NOMO-1 (cell line): ENCODE data around the gene TIPARP.

ENCODE experiments used
- DNase-seq, 2 experiments: peaks; one replicate each; lab custom pipeline; 2025; ENCODE audit not compliant: unreplicated experiment in 2 of 2; lab: John Stamatoyannopoulos, UW

The TIPARP gene

DNA sequence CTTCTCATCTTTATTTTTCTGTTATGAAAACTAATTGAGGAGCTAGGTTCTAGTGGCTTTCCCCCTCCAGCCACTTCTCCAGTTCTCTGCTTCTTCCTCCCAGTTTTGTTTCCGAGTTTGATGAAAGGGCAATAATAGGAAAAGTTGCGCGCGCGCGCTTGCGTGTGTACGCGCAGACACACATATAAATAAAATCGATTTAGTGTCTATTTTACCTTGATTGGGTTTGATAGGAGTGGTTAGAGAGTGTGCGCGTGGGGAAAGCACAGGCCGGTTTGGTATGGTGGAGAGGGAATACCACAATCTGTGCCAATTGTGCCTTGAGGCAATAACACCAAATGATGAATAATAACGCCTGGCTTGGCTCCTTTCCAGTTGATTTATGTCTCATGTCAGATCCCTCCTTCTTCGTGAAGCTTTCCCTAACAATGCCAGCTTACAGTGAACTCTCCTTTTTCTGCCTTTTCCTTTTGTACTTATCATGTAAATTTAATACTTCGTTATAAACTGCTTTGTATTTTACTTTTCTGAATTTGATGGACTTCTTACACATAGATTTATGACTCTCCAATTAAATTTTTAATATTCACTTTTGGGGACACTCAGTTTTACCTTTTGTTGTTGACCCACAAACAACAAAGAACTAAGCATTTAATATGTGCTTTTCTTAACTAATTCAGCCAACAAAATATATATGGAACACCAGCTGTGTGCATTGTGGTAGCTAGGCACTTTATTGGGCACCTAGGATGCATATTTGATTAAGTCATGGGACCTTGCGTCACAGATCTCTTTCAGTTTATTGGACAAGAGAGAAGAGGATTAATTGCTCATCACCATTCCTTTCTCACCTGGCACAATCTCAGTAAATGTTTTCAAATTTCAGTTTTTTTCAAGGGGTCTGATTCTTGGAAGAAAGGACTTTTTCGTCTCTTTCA lies 1.7 kb downstream of the TIPARP start:
- peak in 1 of 2 experiments; percentile 42 for DNase-seq

DNA sequence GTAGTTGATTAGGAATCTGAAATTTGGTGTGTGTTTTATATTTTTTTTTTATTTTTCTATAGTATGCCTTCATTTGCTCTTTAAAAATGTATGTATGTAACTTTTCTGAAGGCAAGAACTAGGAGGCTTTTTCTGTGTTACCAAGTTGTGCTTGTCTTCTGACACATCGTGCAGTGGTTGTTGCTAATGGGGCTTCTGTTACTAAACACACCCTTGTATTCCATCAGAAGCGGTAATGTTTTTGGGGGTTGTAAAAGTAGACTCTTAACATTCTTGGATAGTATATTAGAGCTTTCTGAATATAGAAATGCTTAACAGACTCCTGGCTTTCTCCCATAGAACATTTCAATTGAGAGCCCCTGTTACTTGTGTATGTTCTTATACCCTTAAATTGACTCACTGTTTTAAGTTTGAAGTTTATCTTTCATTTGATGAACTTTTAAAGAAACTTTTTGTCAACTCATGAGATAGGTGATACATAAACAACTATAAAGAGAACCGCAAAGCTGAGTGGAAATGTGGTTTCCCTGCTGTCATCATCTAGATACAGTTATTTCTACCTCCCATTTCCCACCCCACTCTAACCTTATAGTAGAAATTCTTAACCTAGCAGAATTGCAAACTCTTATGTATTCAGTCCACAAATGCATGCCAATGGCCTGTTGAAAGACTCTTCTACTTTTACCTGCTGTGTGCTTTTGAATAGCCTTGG lies 2.5 kb downstream of the TIPARP start:
- no peak for DNase-seq

DNA sequence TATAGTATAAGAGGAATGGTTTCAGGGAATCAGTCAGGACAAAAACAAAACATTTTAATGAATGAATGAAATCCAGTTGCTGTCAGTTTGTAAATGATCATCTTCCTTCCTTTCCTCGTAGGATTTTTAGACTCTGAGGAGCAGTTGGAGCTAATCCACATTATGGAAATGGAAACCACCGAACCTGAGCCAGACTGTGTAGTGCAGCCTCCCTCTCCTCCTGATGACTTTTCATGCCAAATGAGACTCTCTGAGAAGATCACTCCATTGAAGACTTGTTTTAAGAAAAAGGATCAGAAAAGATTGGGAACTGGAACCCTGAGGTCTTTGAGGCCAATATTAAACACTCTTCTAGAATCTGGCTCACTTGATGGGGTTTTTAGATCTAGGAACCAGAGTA lies 3.1 kb downstream of the TIPARP start:
- no peak for DNase-seq

DNA sequence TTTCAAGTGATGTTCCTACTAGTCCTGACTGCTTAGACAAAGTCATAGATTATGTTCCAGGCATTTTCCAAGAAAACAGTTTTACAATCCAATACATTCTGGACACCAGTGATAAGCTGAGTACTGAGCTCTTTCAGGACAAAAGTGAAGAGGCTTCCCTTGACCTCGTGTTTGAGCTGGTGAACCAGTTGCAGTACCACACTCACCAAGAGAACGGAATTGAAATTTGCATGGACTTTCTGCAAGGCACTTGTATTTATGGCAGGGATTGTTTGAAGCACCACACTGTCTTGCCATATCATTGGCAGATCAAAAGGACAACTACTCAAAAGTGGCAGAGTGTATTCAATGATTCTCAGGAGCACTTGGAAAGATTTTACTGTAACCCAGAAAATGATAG lies 3.8 kb downstream of the TIPARP start:
- DNase-seq, result no peak

DNA sequence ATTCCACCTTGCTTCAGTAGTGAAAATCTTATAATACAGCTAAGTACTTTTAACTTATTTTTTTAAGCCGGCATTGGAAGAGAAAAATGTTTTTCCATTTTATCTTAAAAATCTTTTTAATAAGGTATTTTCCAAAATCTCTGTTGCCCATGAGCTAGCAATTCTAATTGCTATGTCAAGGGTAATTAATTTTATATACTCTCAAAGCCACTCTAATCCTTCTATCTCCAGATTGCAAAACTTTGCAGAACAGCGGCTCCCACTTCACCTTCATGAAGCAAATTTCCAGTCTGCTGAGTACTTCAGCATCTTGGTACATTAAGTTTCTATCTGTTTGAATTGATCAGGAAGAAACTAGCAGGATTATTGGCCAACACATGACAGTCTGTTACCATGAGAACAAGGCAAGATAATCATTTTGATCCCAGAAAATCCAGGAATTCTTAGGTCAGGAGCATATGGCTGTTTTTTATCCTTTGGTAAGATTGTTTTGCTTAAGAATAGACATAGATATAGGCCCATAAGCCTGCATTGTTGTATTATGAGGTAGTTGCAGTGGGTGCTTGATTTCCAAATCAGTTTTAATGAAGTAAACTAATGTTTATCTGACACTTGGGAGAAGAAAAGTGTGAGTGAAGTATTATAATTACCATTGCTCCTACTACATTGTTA lies 6.0 kb downstream of the TIPARP start:
- DNase-seq, result no peak

DNA sequence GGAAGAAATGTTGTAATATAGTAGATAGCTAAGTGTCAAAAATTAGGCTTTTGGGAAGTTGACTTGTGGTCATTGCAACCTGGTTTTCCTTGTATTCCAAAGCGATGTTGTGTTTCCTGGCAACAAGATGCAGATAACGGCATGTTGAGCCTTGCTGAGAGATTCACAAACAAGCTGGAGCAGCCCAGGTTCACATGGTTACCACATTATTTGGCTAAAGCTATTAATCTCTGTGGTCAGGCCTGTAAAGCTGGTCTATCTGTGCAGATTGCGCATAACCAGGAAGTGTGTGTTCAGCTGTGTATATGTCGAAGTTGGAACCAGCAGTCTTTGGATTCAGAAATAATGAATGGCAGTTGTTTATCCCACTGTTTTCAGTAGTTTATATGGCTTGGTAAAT lies 6.6 kb downstream of the TIPARP start:
- DNase-seq, result peak; percentile 77 to 93

DNA sequence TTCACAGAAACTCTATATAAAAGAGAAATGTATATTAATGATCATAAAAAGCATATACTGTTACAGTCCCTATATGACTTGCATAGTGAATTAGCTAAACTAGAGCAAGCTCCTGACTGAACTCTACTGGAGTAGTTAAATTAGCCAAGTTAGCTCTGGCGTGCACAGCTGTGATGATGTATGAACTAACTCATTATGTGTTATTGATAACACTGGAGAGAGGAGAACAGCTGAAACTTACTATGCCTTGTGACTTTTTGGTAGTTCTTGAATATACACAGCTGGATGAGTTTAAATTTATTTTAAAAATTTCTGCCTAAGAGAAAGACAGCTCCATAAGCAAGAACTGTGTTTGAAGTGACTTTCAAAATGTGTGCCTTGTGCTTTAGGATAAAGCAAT lies 8.1 kb downstream of the TIPARP start:
- no peak for DNase-seq

DNA sequence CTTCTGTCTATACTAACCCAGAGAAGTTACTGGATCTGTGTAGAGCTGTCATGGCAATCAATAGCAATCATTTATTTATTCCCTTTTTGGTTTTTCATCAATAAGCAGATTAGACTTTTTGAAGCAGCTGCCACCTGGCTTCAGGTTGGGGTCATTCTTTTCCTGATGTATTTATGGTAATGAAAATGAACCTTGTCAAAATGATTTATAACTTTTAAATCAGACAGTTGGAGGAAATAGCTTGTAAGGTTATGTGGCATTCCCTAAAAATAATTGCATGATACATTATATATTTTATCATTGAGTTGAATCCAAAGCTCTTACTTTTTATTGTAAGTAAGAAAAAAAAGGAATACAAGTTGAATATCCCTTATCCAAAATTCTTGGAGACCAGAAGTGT lies 8.6 kb downstream of the TIPARP start:
- no peak for DNase-seq

DNA sequence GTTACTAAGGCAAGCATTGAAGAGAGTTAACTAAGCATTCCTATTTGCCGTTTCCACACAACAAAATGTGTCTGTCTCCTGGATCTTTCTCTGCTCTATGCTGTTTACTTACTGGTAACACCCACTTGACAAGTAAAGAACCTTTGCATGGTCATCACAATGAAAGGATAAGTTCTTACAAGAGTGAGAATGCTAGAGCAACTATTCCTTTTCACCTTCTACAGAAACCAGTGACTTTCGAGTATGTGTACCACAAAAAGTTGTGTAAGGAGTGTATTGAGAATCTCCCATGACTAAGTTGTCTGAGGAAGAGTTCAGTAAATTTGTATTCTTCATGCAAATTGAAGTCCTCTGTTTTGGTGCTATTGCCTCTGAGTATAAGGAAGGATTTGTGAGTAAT lies 10.8 kb downstream of the TIPARP start:
- peak in 1 of 2 experiments; percentile 21 for DNase-seq

DNA sequence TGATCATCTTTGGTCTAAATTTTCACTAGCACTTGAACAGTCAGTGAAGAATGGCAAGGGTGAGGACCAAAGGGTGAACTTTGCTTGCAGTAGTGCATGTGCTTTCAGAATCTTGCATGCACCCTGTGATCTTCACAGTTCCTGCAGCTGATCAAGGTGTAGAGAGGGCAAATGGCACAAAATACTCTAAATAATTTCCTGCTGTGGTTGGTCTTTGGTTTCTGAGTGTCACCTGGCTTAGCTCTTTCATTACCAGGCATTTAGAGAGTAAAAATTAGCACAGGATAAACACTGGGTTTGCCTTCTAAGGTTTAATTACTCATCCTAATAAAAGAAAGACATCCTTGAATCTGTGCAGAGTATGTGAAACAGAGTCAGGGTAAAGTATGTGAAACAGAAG lies 11.4 kb downstream of the TIPARP start:
- DNase-seq, result no peak

DNA sequence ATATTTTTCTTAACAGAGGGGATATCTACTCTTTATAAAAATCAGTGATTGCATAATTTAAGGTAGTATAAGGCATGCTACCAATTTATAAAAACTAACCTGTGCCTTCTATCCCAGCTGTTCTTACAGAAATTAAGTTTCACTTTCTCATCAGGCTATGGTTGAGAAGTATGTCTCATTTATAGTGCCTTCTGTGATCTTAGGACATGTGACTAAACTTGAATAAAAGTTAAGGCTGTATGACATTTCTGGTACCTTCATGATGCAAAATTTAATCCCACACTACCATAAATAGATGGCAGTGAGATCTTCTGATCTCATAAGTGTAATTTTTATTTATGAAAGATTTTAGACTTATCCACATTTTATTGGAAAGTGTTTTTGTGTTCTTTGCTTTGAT lies 12.6 kb downstream of the TIPARP start:
- no peak for DNase-seq

DNA sequence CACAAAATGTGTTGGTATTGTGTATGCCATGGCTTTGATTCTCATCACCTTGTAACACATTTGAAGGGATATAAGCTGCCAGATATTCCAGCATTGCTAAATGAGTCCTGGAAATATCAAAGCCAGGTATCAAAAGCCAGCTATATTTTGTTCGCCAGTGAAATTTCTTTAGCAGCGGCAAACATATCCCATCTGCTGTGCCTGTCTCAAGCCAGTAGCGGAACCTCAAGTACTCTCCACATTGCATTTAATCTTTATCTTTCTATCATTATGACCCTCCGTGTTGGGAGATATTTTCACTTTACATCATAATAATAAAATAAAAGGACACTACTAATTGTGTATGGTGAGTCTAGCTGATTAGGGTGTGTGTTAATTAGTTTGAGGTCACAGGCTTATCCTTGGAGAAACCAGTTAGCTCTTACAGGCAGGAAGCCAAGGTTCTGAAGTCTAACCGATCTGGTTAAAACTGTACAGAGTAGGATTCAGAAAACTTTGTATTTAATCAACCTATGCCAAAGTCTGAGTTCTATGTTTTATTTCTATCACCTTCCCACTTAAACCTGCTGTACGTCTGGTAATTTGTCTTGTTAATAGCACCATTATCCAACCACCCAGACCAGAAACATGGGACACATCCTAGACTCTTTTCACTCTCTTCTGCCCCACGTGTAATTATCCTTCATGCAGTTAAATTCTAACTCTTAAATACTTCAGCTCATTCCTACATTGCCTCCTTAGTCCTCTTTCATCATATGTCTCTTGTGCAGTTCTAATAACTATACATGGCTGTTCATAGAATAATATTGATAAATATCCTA lies 14.5 kb downstream of the TIPARP start:
- DNase-seq, result no peak

DNA sequence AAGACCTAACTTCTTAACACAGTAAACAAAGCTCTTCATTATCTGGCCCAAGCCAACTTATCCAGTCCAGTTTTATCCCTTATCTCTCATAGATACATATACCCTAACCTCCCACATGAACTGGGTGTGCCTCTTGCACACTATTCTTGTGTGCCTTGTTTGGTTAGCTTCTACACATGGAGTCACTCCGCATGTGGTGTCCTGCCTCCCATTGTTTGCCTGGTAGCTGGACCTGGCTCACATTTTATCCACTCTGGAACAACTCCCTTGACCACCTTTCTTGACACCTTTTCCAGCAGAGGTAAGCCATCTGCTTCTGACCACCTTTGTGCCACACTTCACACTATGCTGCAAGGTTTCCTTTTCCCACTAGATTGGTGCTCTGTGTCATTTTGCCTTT lies 15.2 kb downstream of the TIPARP start:
- DNase-seq, result no peak

DNA sequence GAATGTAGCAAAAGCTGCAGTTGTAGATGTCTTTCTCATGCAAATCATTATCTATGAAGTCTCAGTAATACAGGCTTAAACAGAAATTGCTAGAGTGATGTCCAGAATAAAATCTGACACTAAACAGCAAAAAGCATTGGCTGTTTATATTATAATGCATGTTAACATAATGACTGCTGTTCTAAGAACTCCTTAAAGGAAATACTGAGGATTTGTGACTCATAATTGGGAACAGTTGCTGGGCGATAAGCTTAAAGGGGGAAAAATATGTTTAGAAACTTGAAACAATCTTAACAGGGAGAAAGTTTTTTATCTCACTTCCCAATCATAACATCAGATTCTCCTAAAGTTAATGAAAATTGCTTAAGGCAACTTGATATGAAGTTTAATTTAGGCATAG lies 17.5 kb downstream of the TIPARP start:
- no peak for DNase-seq

DNA sequence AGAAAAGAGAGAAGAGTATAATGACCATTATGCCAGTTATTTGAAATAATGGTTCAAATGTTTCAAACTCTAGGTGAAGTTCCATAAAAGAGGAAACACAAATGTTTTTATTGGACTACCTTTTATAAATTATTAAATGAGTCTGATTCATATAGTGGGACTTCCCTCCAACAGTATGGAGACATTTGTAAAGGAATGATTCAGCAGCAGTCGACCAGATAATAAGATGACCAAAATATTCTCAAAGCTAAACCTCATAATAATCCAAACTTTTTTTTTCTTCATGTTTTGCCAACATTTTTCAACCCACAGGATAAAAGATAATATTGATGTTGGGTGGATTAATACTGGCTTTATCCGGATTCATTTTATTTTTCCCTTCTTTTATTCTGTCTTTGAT lies 18.8 kb downstream of the TIPARP start:
- no peak for DNase-seq

DNA sequence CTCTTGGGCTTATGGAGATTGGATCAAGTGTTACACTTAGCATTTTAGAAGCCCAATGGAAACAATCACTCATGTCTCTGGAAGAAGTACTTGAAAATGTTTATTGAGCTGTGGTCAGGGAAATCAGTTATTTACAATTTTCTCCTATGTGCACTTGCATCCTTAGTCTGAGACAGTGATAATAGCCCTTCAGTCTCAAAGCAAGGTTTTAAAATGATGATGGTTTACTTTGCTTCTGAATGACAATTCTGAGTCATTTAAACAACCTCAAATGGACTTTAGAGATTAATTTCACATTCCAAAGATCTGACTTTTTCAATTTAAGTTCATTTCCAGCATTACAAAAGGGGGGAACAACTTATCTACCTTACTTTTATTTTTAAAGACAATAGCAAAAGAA lies 20.1 kb downstream of the TIPARP start:
- no peak for DNase-seq

DNA sequence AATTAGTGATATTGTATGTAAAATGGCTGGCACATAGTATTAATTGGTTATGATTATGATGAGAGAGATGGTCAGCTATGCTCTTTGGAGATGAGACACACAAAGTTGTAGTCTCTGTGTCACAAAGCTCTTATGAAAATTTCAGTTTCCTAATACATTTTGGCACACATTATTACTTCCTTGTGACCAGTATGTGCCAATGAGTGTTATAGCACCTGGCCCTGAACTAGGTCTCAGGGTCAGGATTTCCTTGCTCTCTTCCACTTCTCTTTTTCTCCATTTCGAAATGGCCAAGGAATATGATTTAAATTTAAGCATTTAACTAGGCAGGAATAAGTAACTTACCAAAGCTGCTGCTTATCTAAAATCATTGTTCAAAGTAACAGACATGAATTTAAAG lies 28.0 kb downstream of the TIPARP start:
- peak; percentile 76 to 88 for DNase-seq

DNA sequence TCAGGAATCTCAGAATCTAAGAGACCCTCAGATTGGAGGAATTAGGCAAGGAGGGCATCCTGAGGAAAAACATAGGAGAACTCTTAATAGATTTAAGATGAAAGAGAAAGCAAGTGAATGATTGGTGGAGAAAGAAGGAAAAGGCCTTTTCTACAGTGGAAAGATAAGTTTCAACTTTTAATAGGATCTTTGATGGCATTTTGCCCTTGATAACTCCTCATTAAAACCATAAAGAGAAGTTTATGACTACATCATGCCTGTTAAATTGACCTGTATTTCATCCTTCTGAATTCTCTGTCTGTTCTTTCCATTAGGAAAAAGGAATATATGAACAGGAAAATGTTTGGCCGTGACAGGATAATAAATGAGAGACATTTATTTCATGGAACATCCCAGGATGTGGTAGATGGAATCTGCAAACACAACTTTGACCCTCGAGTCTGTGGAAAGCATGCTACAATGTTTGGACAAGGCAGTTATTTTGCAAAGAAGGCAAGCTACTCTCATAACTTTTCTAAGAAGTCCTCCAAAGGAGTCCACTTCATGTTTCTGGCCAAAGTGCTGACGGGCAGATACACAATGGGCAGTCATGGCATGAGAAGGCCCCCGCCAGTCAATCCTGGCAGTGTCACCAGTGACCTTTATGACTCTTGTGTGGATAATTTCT lies 30.1 kb downstream of the TIPARP start:
- DNase-seq, result no peak

DNA sequence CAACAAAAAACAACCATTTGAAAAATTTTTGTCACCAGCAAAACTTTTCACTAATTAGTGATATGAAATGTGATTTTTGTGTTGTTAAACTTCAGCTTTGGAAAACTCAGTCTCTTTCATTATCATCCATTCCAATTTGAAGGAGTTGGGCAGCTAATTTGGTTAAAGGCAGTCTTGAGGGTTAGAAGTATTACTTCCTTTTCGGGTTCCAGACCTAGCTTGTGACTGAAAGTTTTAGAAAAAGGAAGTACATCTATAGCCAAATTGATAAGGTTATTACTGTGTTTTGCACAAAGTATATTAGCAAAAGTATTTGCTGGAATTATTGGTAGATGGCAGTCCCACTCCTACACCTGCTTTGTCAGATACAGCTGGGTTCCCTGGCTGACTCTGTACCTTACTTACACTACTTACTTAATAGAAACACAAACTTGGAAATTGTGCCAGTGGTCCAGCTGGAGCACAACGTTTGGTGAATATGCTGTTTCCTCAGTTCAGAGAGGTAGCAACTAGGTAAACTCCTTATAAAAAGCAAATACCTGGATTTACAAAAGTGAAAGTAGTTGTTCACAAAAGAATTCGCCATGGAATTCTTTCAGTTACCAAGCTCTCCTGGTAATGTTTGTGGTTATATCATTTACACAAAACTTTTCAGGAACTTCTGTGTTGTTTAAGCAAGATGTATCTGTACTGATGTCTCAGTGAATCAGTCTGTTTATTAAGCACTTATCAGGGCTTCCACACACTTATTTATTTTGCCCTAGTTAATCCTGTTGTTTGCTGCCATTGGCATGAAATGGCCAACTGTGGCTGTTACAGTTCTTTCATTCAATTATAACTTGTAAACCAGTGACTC lies 31.6 kb downstream of the TIPARP start:
- peak; percentile 56 to 95 for DNase-seq
